ENCODE data around the gene TAL2.

- TF ChIP-seq POLR2A (IDR thresholded peaks at IDR 0.05; ENCODE audit: low read length) (no peak), GATA1 (IDR thresholded peaks at IDR 0.05; ENCODE audit: low read depth, low read length) (no peak)
Measured at GRCh38 chr9:105658351-105658750, 3.9 kb upstream of the TAL2 start.
